NB4 (cell line): ENCODE measurements around the gene CAMK1G.

Source experiments
- CTCF ChIP-seq: IDR thresholded peaks from one replicate; pipeline ENCODE4 v1.5.1; 2012; ENCODE audit warnings: low read depth, low read length
- MYC ChIP-seq: IDR thresholded peaks from 2 replicates; pipeline ENCODE4 v1.6.1; 2011; ENCODE audit warnings: low read depth, low read length
- POLR2A ChIP-seq: IDR thresholded peaks from 2 replicates; pipeline ENCODE4 v1.6.1; 2011; ENCODE audit warnings: mild to moderate bottlenecking; ENCODE audit not compliant: insufficient read length; ENCODE audit errors: extremely low read depth

GRCh38 chr1:209618291-209618690, 34.8 kb downstream of the CAMK1G start:
- TF ChIP-seq CTCF (no peak), POLR2A (no peak), MYC (no peak)
